Breast epithelium (tissue), 4 donors: Measurements from ENCODE around the gene CDK5R1. TPM values are rescaled to one million over a fixed set of nuclear protein-coding genes. Genes with fewer than 3 reads are reported as not detected.

Source experiments
- DNase-seq, 2 donors: peaks; one replicate each; pipeline ENCODE4 v3.0.0-alpha.2; 2019; ENCODE audit warnings: low spot score in 2 of 2
- H3K27ac ChIP-seq, 2 donors: fragments of 200-600 bp; sonication (generic) in 1 of 2; one replicate each; pipeline ENCODE4 v1.5.1; 2016 to 2019; ENCODE audit warnings: mild to moderate bottlenecking in 1 of 2
- H3K27me3 ChIP-seq, 2 donors: fragments of 200-600 bp; sonication (generic) in 1 of 2; one replicate each; pipeline versions ENCODE4 v1.5.1 to v1.6.0; 2017 to 2019; ENCODE audit warnings: control low read depth in 1 of 2, mild to moderate bottlenecking in 1 of 2
- H3K36me3 ChIP-seq: fragments of 200-600 bp; one replicate; pipeline ENCODE4 v1.5.1; 2019
- H3K4me1 ChIP-seq, 2 donors: fragments of 200-600 bp; sonication (generic); one replicate each; pipeline ENCODE4 v1.5.1; 2016 to 2019; ENCODE audit warnings: control low read depth in 1 of 2
- H3K4me3 ChIP-seq, 3 donors: fragments of 200-600 bp; sonication (generic); 1 replicate in 2 of 3; 2 replicates in 1 of 3; pipeline ENCODE4 v1.5.1; 2016 to 2019; ENCODE audit warnings: mild to moderate bottlenecking in 3 of 3, moderate library complexity in 2 of 3
- H3K9me3 ChIP-seq, 2 donors: fragments of 200-600 bp; sonication (generic) in 1 of 2; one replicate each; pipeline ENCODE4 v1.5.1; 2016 to 2019; ENCODE audit warnings: control low read depth in 1 of 2
- CTCF ChIP-seq, 3 donors: fragments of 450-650 bp; IDR thresholded peaks; one replicate each; pipeline ENCODE4 v1.5.1; 2016 to 2017; ENCODE audit warnings: antibody characterized with exemption in 3 of 3, mild to moderate bottlenecking in 3 of 3, moderate library complexity in 3 of 3
- POLR2A ChIP-seq: fragments of 450-650 bp; IDR thresholded peaks from one replicate; pipeline ENCODE4 v1.6.1; 2016; ENCODE audit warnings: antibody characterized with exemption, mild to moderate bottlenecking, moderate library complexity
- POLR2AphosphoS5 ChIP-seq, 3 donors: sonication (generic); formaldehyde crosslinking; IDR thresholded peaks; one replicate each; pipeline ENCODE4 v1.6.1; 2017; ENCODE audit warnings: antibody characterized with exemption in 3 of 3
- intact Hi-C: fragments of 100-400 bp; cut with DNase I; formaldehyde crosslinking; loops from one replicate; pipeline ENCODE4 v1.15.1; 2023; ENCODE audit warnings: low total_unique reads
- total RNA-seq, 3 donors: library from RNA; depleted of rRNA; stranded (reverse); fragments of >200 nt; gene quantifications; one replicate each; pipeline ENCODE4 v1.1.0, GENCODE V29; 2016

The CDK5R1 gene
- total RNA-seq, 3 donors from 2014 or later, result 0.66 to 0.88 (median 0.80) TPM

GRCh38 chr17:32460054-32460453 is 26.7 kb upstream of the CDK5R1 start:
- DNase-seq, result no peak
- TF ChIP-seq POLR2A, result no peak
- TF ChIP-seq POLR2AphosphoS5 (IDR thresholded peaks at IDR 0.05), result no peak
- no peak for TF ChIP-seq CTCF (IDR thresholded peaks at IDR 0.05)
- H3K36me3 ChIP-seq, result no peaks in the 10 kb centered on the region

GRCh38 chr17:32461498-32461852 is 25.3 kb upstream of the CDK5R1 start:
- Histone ChIP-seq H3K27ac (no peak overlapping the region), H3K4me3 (no peak overlapping the region), H3K9me3 (no peaks in the 10 kb centered on the region), H3K27me3 (no peaks in the 10 kb centered on the region), H3K36me3 (no peaks in the 10 kb centered on the region), H3K4me1 (no peaks in the 10 kb centered on the region)
- DNase-seq, result no peak
- TF ChIP-seq POLR2AphosphoS5 (IDR thresholded peaks at IDR 0.05) (no peak), POLR2A (no peak), CTCF (IDR thresholded peaks at IDR 0.05) (no peak)
- intact Hi-C loops, result no loop called here

More at GRCh38 chr17:32460054-32460453, 26.7 kb upstream of the CDK5R1 start:
- Histone ChIP-seq H3K9me3 (no peaks in the 10 kb centered on the region), H3K4me3 (no peak overlapping the region), H3K27ac (no peak overlapping the region), H3K4me1 (no peaks in the 10 kb centered on the region), H3K27me3 (no peaks in the 10 kb centered on the region)
- intact Hi-C loops, result no loop called here

- intact Hi-C loops, result no loop called here
- Histone ChIP-seq H3K27me3 (no peaks in the 10 kb centered on the region), H3K36me3 (no peaks in the 10 kb centered on the region), H3K4me1 (no peaks in the 10 kb centered on the region), H3K9me3 (no peaks in the 10 kb centered on the region), H3K4me3 (no peak overlapping the region), H3K27ac (no peak overlapping the region)
- no peak for DNase-seq
- TF ChIP-seq CTCF (IDR thresholded peaks at IDR 0.05) (peak in 1 of 3 donors; percentile 21), POLR2A (no peak), POLR2AphosphoS5 (IDR thresholded peaks at IDR 0.05) (no peak)
Observed at GRCh38 chr17:32461853-32462617, 24.8 kb upstream of the CDK5R1 start.

- no peak for DNase-seq
- Histone ChIP-seq H3K36me3 (no peaks in the 10 kb centered on the region), H3K4me3 (no peak overlapping the region), H3K4me1 (no peaks in the 10 kb centered on the region), H3K27ac (no peak overlapping the region), H3K27me3 (no peaks in the 10 kb centered on the region), H3K9me3 (no peaks in the 10 kb centered on the region)
- intact Hi-C loops, result no loop called here
- TF ChIP-seq POLR2AphosphoS5 (IDR thresholded peaks at IDR 0.05) (no peak), CTCF (IDR thresholded peaks at IDR 0.05) (no peak), POLR2A (no peak)
Observed at GRCh38 chr17:32463304-32463703, 23.5 kb upstream of the CDK5R1 start.

GRCh38 chr17:32464374-32464773 is 22.4 kb upstream of the CDK5R1 start:
- H3K4me1 ChIP-seq, result no peaks in the 10 kb centered on the region
- no peaks in the 10 kb centered on the region for H3K27me3 ChIP-seq
- no peak for TF ChIP-seq POLR2A
- no peak for TF ChIP-seq CTCF (IDR thresholded peaks at IDR 0.05)
- no peak for TF ChIP-seq POLR2AphosphoS5 (IDR thresholded peaks at IDR 0.05)
- intact Hi-C loops, result no loop called here
- H3K4me3 ChIP-seq, result no peak overlapping the region
- no peaks in the 10 kb centered on the region for H3K9me3 ChIP-seq
- H3K36me3 ChIP-seq, result no peaks in the 10 kb centered on the region
- no peak overlapping the region for H3K27ac ChIP-seq
- no peak for DNase-seq
